Measurements from ENCODE around the gene HIPK2.

- TF ChIP-seq GATA2 (IDR thresholded peaks at IDR 0.05; ENCODE audit: low read depth, low read length) (no peak), GATA3 (IDR thresholded peaks at IDR 0.05; ENCODE audit: low read depth, low read length) (no peak)
Measured at GRCh38 chr7:139725077-139725476, 52.7 kb downstream of the HIPK2 start.
